Measurements from ENCODE around the gene AMPD3. TPM values are rescaled to one million over a fixed set of nuclear protein-coding genes. Genes with fewer than 3 reads are reported as not detected.

Gene AMPD3
- total and polyA plus RNA-seq, 2 of the 13 experiments (the other 11 are each of a cell fraction or from before 2014, with no cell fraction given): 0.33 to 2.3 TPM

GRCh38 chr11:10518891-10519290 lies 63.8 kb downstream of the AMPD3 start:
- ChIA-PET POLR2A (no interaction called here), CTCF (ENCODE audit: low intra/inter-chr PET ratio, low total read pairs) (no interaction called here)
- H3K79me2 ChIP-seq (ENCODE audit: insufficient read depth, low read length): no peaks in the 10 kb centered on the region
- intact Hi-C loops (cut with micrococcal nuclease; ENCODE audit: unreplicated experiment) (no loop called here), in situ Hi-C loops (cut with HindIII; ENCODE audit: extremely low pct_ligation_motif_present, low pct_unique_long_range_greater_than_20kb) (no loop called here)
- no peak overlapping the region for H3K4me3 ChIP-seq (replicated peaks in 1 of 3; ENCODE audit: insufficient read depth in 1 of 3, low read depth in 2 of 3, low read length in 3 of 3)
- no peak for TF ChIP-seq HNF1A (IDR thresholded peaks at IDR 0.05; ENCODE audit: low read depth)
- no peak for TF ChIP-seq HNF1A (CRISPR knock-in tag; IDR thresholded peaks at IDR 0.05; ENCODE audit: borderline replicate concordance)
- no peak for TF ChIP-seq ZNF382 (CRISPR knock-in tag; IDR thresholded peaks at IDR 0.05; ENCODE audit: borderline replicate concordance)
- no peak for TF ChIP-seq ZNF766 (CRISPR knock-in tag; IDR thresholded peaks at IDR 0.05; ENCODE audit: borderline replicate concordance)
- no peak for TF ChIP-seq DNMT1 (CRISPR knock-in tag; IDR thresholded peaks at IDR 0.05)
- TF ChIP-seq KMT2B (CRISPR knock-in tag; IDR thresholded peaks at IDR 0.05): no peak
- TF ChIP-seq ZNF563 (CRISPR knock-in tag; IDR thresholded peaks at IDR 0.05): no peak
- no peak for TF ChIP-seq SCMH1 (CRISPR knock-in tag; IDR thresholded peaks at IDR 0.05; ENCODE audit: borderline replicate concordance)
- no peak for TF ChIP-seq CERS6 (CRISPR knock-in tag; IDR thresholded peaks at IDR 0.05)
- TF ChIP-seq HHEX (CRISPR knock-in tag; IDR thresholded peaks at IDR 0.05): no peak
- no peaks in the 10 kb centered on the region for H3K4me1 ChIP-seq (ENCODE audit: insufficient read depth, low read length)
- no TSS peak for BruUV-seq (replicated peaks)
- no peak overlapping the region for H3K9ac ChIP-seq (ENCODE audit: insufficient read depth, low read depth, low read length)
- H3K27ac ChIP-seq (ENCODE audit: extremely low read length, insufficient read depth, low read length): no peak overlapping the region
- 90% methylated on average over 2 of the region's 2 CpGs for WGBS (ENCODE audit: low lambda C conversion rate)
- H3K9me3 ChIP-seq (ENCODE audit: low read length): no peaks in the 10 kb centered on the region
- no peaks in the 10 kb centered on the region for H4K20me1 ChIP-seq (ENCODE audit: insufficient read depth, low read length)
- FAIRE-seq: no peak
- no peak overlapping the region for H3K4me2 ChIP-seq (ENCODE audit: low read depth, low read length)
- no peak for ATAC-seq
- H3K36me3 ChIP-seq (replicated peaks in 1 of 2; ENCODE audit: control insufficient read depth in 1 of 2, insufficient read depth in 2 of 2, low read length in 2 of 2): peaks cover 0 to 21% of the 10 kb centered on the region in 2 experiments; a peak in 3 of 5 replicates
- no peaks in the 10 kb centered on the region for H3K27me3 ChIP-seq (ENCODE audit: control insufficient read depth in 1 of 2, insufficient read depth in 2 of 2, low read length in 2 of 2)
- H2AFZ ChIP-seq (ENCODE audit: low read length): no peak overlapping the region
- no peak for DNase-seq (ENCODE audit: low spot score)

Data from HepG2 (cell line).